Ishikawa (cell line): Measurements from ENCODE around the gene GRIK1.

ENCODE experiments used
- CEBPB ChIP-seq: IDR thresholded peaks from 2 replicates; pipeline ENCODE4 v1.6.1; 2012
- CREB1 ChIP-seq: IDR thresholded peaks from 2 replicates; pipeline ENCODE4 v1.6.1; 2012; ENCODE audit warnings: low read depth
- EGR1 ChIP-seq: IDR thresholded peaks from 2 replicates; pipeline ENCODE4 v1.6.1; 2012
- EP300 ChIP-seq: IDR thresholded peaks from 2 replicates; pipeline ENCODE4 v1.6.1; 2012; ENCODE audit warnings: borderline replicate concordance
- FOXM1 ChIP-seq: IDR thresholded peaks from 2 replicates; pipeline ENCODE4 v1.6.1; 2012; ENCODE audit warnings: low read depth, borderline replicate concordance
- NFIC ChIP-seq: IDR thresholded peaks from 2 replicates; pipeline ENCODE4 v1.6.1; 2012
- RAD21 ChIP-seq: IDR thresholded peaks from 2 replicates; pipeline ENCODE4 v1.6.1; 2012; ENCODE audit warnings: low read depth
- TAF1 ChIP-seq: IDR thresholded peaks from 2 replicates; pipeline ENCODE4 v1.6.1; 2012; ENCODE audit warnings: low read depth, mild to moderate bottlenecking
- TCF12 ChIP-seq: IDR thresholded peaks from 2 replicates; pipeline ENCODE4 v1.6.1; 2012; ENCODE audit warnings: low read depth
- TEAD4 ChIP-seq: IDR thresholded peaks from 2 replicates; pipeline ENCODE4 v1.6.1; 2012
- YY1 ChIP-seq: IDR thresholded peaks from 2 replicates; pipeline ENCODE4 v1.6.1; 2012; ENCODE audit warnings: low read depth
- ZBTB7A ChIP-seq: IDR thresholded peaks from 2 replicates; pipeline ENCODE4 v1.6.1; 2012; ENCODE audit warnings: low read depth
- TF ChIP-seq, protein P1 (sequence below): IDR thresholded peaks from 2 replicates; pipeline ENCODE4 v1.6.1; 2012; ENCODE audit warnings: low read depth, mild to moderate bottlenecking
- TF ChIP-seq, protein P2 (sequence below): IDR thresholded peaks from 2 replicates; pipeline ENCODE4 v1.6.1; 2012
- TF ChIP-seq, protein P3 (sequence below): IDR thresholded peaks from 2 replicates; pipeline ENCODE4 v1.6.1; 2012

Gene GRIK1

DNA sequence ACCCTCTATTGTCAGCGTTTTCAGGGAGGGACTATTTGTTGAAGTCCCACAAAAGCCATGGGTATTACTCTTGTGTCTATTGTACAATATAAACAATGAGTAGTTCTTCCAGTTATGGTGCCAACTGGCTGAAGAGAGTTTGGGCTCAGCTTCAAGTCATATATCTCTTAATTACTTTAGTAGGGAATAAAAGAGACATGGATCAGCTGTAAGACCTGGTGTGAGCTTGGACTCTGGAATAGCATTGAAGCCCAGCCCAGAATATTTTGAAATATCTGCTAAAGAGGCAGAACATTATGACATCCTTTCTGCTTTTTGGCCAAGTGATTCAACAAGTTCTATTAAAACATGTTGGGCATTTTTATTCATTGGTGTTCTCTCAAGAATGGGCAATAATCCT lies 416.1 kb downstream of the GRIK1 start:
- TF ChIP-seq ZBTB7A (no peak), CEBPB (no peak), TAF1 (no peak), RAD21 (no peak), FOXM1 (no peak)
- TF ChIP-seq, protein P1, sequence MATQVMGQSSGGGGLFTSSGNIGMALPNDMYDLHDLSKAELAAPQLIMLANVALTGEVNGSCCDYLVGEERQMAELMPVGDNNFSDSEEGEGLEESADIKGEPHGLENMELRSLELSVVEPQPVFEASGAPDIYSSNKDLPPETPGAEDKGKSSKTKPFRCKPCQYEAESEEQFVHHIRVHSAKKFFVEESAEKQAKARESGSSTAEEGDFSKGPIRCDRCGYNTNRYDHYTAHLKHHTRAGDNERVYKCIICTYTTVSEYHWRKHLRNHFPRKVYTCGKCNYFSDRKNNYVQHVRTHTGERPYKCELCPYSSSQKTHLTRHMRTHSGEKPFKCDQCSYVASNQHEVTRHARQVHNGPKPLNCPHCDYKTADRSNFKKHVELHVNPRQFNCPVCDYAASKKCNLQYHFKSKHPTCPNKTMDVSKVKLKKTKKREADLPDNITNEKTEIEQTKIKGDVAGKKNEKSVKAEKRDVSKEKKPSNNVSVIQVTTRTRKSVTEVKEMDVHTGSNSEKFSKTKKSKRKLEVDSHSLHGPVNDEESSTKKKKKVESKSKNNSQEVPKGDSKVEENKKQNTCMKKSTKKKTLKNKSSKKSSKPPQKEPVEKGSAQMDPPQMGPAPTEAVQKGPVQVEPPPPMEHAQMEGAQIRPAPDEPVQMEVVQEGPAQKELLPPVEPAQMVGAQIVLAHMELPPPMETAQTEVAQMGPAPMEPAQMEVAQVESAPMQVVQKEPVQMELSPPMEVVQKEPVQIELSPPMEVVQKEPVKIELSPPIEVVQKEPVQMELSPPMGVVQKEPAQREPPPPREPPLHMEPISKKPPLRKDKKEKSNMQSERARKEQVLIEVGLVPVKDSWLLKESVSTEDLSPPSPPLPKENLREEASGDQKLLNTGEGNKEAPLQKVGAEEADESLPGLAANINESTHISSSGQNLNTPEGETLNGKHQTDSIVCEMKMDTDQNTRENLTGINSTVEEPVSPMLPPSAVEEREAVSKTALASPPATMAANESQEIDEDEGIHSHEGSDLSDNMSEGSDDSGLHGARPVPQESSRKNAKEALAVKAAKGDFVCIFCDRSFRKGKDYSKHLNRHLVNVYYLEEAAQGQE, result no peak

DNA sequence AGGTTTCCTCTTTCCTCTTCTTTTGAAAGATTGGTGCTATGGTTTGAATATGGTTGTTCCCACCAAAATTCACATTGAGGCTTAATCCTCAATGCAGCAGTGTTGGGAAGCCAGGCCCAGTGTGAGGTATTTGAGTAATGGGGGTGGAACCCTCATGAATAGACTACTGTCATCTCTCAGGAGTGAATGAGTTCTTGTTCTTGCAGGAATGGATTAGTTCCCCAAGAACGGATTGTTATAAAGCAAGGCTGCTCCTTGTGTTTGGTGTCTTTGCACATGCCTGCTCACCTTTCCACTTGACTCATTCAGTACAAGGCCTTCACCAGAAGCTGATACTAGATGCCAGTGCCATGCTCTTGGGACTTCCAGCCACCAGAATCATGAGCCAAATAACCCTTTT lies 417.9 kb downstream of the GRIK1 start:
- TF ChIP-seq TCF12 (no peak), NFIC (no peak), YY1 (no peak), FOXM1 (no peak), TAF1 (no peak), EGR1 (no peak), CEBPB (no peak), ZBTB7A (no peak), TEAD4 (no peak), RAD21 (no peak)
- TF ChIP-seq, protein P2, sequence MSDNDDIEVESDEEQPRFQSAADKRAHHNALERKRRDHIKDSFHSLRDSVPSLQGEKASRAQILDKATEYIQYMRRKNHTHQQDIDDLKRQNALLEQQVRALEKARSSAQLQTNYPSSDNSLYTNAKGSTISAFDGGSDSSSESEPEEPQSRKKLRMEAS, result no peak
- TF ChIP-seq, protein P1, result no peak
- TF ChIP-seq, protein P3, sequence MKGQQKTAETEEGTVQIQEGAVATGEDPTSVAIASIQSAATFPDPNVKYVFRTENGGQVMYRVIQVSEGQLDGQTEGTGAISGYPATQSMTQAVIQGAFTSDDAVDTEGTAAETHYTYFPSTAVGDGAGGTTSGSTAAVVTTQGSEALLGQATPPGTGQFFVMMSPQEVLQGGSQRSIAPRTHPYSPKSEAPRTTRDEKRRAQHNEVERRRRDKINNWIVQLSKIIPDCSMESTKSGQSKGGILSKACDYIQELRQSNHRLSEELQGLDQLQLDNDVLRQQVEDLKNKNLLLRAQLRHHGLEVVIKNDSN, result no peak

DNA sequence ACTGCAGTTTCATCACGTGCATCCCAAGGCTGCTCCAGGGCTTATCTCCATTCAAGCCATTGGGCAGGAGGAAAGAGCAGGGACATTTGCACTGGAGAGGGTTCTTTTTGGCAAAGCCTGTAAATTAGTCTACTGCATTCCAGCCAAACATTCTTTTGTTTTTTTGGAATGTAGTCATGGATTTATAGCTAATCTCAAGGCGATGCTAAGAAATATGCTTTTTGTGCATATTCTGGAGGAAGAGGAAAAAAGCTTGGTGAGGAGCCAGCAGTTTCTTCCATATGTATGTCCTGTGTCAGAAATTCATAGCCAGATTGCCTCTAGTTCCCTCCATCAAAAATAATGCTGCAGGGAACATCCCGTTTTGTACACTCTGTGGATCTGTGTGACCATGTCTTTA lies 419.6 kb downstream of the GRIK1 start:
- TF ChIP-seq CEBPB (no peak), TEAD4 (no peak), TCF12 (no peak), TAF1 (no peak), YY1 (no peak), ZBTB7A (no peak), RAD21 (no peak), CREB1 (no peak), EP300 (no peak), FOXM1 (no peak), NFIC (no peak), EGR1 (no peak)
- TF ChIP-seq, protein P2, result no peak
- TF ChIP-seq, protein P3, result no peak
- TF ChIP-seq, protein P1, result no peak

DNA sequence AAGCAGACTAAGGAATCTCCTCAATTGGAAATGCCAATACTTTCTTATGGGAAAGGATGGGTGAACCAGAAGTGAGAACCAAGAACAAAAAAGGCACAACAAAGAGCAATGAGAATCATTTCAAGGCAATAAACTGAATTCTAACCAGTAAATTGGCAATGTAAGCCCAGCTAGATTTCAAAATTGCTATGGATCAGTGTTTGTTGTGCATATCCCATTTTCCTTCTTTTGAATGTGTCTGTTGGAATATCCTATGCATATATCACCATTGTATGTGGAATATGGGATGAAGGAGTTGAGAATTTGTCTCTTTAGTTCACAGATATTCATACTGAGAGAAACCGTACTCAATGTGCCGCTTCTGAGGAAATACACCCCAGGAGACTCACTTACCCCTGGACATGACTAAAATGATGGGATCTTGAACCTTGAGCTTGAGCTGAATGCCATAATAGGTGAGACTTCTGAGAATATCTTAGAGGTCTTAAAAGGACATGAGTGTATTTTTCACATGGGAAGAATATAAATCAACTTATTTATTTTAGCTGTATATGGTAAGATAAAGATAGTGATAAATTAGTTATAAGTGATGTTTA lies 425.0 kb downstream of the GRIK1 start:
- TF ChIP-seq, protein P3, result no peak
- no peak for TF ChIP-seq NFIC
- TF ChIP-seq ZBTB7A, result no peak
- no peak for TF ChIP-seq FOXM1
- TF ChIP-seq, protein P2, result no peak
